Endodermal cell (in vitro differentiated cells): ENCODE results near the gene CLSTN1. TPM values are rescaled to one million over a fixed set of nuclear protein-coding genes. Genes with fewer than 3 reads are reported as not detected.
A peak's percentile ranks its signal among the peaks of the same experiment; 100 is the strongest.

Experiments
- DNase-seq: peaks from one replicate; pipeline ENCODE4 v3.0.0-alpha.2; 2017
- H3K27ac ChIP-seq: 2 replicates; pipeline ENCODE4 v1.5.1; 2013; ENCODE audit warnings: mild to moderate bottlenecking, low read depth, low read length, moderate library complexity
- H3K27me3 ChIP-seq: 2 replicates; pipeline ENCODE4 v1.6.1; 2013; ENCODE audit warnings: mild to moderate bottlenecking, low read length, moderate library complexity; ENCODE audit not compliant: insufficient read depth, control insufficient read depth, poor library complexity, severe bottlenecking
- H3K36me3 ChIP-seq: 2 replicates; pipeline ENCODE4 v1.7.0; 2013; ENCODE audit warnings: mild to moderate bottlenecking, low read length, moderate library complexity; ENCODE audit not compliant: control insufficient read depth, insufficient read depth
- H3K4me1 ChIP-seq: one replicate; pipeline ENCODE4 v1.7.0; 2013; ENCODE audit warnings: low read length; ENCODE audit not compliant: control insufficient read depth, insufficient read depth
- H3K4me3 ChIP-seq: 2 replicates; pipeline ENCODE4 v1.5.1; 2013; ENCODE audit warnings: mild to moderate bottlenecking, low read length, moderate library complexity
- H3K9ac ChIP-seq: 2 replicates; pipeline ENCODE4 v1.6.1; 2013; ENCODE audit warnings: mild to moderate bottlenecking, low read length, moderate library complexity; ENCODE audit not compliant: poor library complexity, severe bottlenecking; ENCODE audit errors: extremely low read depth
- H3K9me3 ChIP-seq: 2 replicates; pipeline ENCODE4 v1.6.1; 2013; ENCODE audit warnings: mild to moderate bottlenecking, low read length, moderate library complexity; ENCODE audit not compliant: control insufficient read depth
- H3K27ac Mint-ChIP-seq: 2 replicates; pipeline ENCODE4 v1.8.0; 2020; ENCODE audit warnings: mixed read lengths
- H3K27me3 Mint-ChIP-seq: 2 replicates; pipeline ENCODE4 v1.8.0; 2021; ENCODE audit warnings: mild to moderate bottlenecking, mixed read lengths; ENCODE audit not compliant: insufficient read depth
- H3K36me3 Mint-ChIP-seq: 2 replicates; pipeline ENCODE4 v1.8.0; 2020; ENCODE audit warnings: low read depth, mixed read lengths
- H3K4me1 Mint-ChIP-seq: 2 replicates; pipeline ENCODE4 v1.8.0; 2020; ENCODE audit warnings: mixed read lengths
- H3K4me3 Mint-ChIP-seq: 2 replicates; pipeline ENCODE4 v1.8.0; 2020; ENCODE audit warnings: mild to moderate bottlenecking, moderate library complexity, mixed read lengths
- H3K9me3 Mint-ChIP-seq: 2 replicates; pipeline ENCODE4 v1.8.0; 2020; ENCODE audit warnings: mild to moderate bottlenecking, mixed read lengths
- CTCF ChIP-seq: fragments of 200-600 bp; sonication (generic); conservative IDR thresholded peaks from 2 replicates; pipeline ENCODE4 v1.5.0; 2021; ENCODE audit warnings: antibody characterized with exemption, mild to moderate bottlenecking
- WGBS, 2 experiments: methylation state at CpG; one replicate each; pipeline versions ENCODE4 v1.1.5 to v1.1.7; 2013; ENCODE audit warnings: missing lambda C conversion rate in 2 of 2, mixed read lengths in 1 of 2; ENCODE audit not compliant: insufficient coverage in 1 of 2, insufficient read length in 1 of 2; 5-methylcytosine and 5-hydroxymethylcytosine counted together
- total RNA-seq, 2 donors: library from RNA; stranded (reverse); fragmentation: NEBNext Ultra II Directional in 1 of 2; extraction: Animal tissue kit (Norgen Biotek cat#: 25700) in 1 of 2; gene quantifications; 2 replicates in 1 of 2; 3 replicates in 1 of 2; pipeline ENCODE4 v1.2.1, GENCODE V29; 2021

CLSTN1 gene
- total RNA-seq, 2 donors from 2014 or later: 96.6 to 116 TPM

DNA sequence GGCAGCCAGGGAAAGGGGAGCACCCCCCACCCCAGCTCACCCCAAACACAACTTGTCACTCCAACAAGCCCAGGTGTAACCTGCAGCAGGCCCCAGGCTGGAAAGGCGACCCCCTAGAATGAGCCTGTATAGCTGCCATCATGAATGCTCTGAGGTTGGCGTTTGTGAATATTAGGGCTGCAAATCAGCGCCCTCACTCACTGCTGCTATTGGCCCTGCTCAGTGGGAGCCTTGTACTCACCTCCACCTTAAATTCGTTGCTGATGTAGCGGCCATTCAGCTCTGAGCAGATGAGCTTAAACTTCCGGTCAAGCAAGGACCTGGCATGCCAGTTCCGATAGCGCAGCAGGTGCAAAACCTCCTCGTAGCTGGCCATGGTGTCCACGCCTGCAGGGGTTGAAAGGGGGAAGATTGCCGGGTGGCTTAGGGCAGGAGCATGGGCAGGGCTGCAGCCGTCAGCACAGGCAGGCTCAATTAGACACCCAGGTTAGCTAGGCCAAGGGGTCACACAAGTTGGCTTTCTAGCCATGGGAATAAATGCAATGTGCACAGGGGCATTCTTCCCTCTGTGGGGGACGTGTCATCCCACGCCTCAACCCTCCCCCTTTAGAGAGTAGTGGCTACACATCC, 90.5 kb downstream of the CLSTN1 start:
- Mint-ChIP-seq H3K9me3 (peaks cover 8% of the 10 kb centered on the region), H3K27me3 (no peaks in the 10 kb centered on the region), H3K4me3 (no peak overlapping the region), H3K36me3 (peaks cover 88% of the 10 kb centered on the region), H3K27ac (no peak overlapping the region), H3K4me1 (no peaks in the 10 kb centered on the region)
- Histone ChIP-seq H3K9me3 (no peaks in the 10 kb centered on the region), H3K9ac (no peak overlapping the region), H3K4me1 (no peaks in the 10 kb centered on the region), H3K36me3 (peaks cover 88% of the 10 kb centered on the region), H3K4me3 (no peak overlapping the region), H3K27me3 (no peaks in the 10 kb centered on the region), H3K27ac (no peak overlapping the region)
- TF ChIP-seq CTCF: no peak
- 93 to 95% methylated on average over 8 to 14 of the region's 14 CpGs for WGBS, 2 experiments
- DNase-seq: no peak

- Histone ChIP-seq H3K9me3 (no peaks in the 10 kb centered on the region), H3K4me3 (no peak overlapping the region), H3K27me3 (no peaks in the 10 kb centered on the region), H3K9ac (no peak overlapping the region), H3K27ac (no peak overlapping the region), H3K36me3 (peaks cover 80% of the 10 kb centered on the region), H3K4me1 (no peaks in the 10 kb centered on the region)
- WGBS, 2 experiments: 93 to 94% methylated on average over 12 to 18 of the region's 18 CpGs
- DNase-seq: no peak
- Mint-ChIP-seq H3K27ac (no peak overlapping the region), H3K4me3 (no peak overlapping the region), H3K36me3 (peaks cover 85% of the 10 kb centered on the region), H3K27me3 (no peaks in the 10 kb centered on the region), H3K4me1 (no peaks in the 10 kb centered on the region), H3K9me3 (peaks cover 8% of the 10 kb centered on the region)
- no peak for TF ChIP-seq CTCF
Measured at GRCh38 chr1:9732123-9732971, 91.4 kb downstream of the CLSTN1 start.

- Mint-ChIP-seq H3K9me3 (peaks cover 8% of the 10 kb centered on the region), H3K27me3 (no peaks in the 10 kb centered on the region), H3K4me3 (no peak overlapping the region), H3K27ac (peak overlapping the region; percentile 20), H3K4me1 (no peaks in the 10 kb centered on the region), H3K36me3 (peaks cover 83% of the 10 kb centered on the region)
- no peak overlapping the region for H3K27ac ChIP-seq
- no peak for TF ChIP-seq CTCF
- 96% methylated on average over 7 to 18 of the region's 18 CpGs for WGBS, 2 experiments
- no peak overlapping the region for H3K9ac ChIP-seq
- no peaks in the 10 kb centered on the region for H3K27me3 ChIP-seq
- DNase-seq: no peak
- H3K9me3 ChIP-seq: no peaks in the 10 kb centered on the region
- H3K4me1 ChIP-seq: no peaks in the 10 kb centered on the region
- H3K4me3 ChIP-seq: no peak overlapping the region
- peaks cover 73% of the 10 kb centered on the region for H3K36me3 ChIP-seq
Measured at GRCh38 chr1:9731561-9731960, 92.2 kb downstream of the CLSTN1 start.
